Pons (tissue), 1 donor: ENCODE measurements around the gene NOP16.

ENCODE experiments used
- DNase-seq: peaks from one replicate; pipeline ENCODE4 v3.0.0-alpha.2; 2016; ENCODE audit warnings: low spot score

NOP16 gene

DNA sequence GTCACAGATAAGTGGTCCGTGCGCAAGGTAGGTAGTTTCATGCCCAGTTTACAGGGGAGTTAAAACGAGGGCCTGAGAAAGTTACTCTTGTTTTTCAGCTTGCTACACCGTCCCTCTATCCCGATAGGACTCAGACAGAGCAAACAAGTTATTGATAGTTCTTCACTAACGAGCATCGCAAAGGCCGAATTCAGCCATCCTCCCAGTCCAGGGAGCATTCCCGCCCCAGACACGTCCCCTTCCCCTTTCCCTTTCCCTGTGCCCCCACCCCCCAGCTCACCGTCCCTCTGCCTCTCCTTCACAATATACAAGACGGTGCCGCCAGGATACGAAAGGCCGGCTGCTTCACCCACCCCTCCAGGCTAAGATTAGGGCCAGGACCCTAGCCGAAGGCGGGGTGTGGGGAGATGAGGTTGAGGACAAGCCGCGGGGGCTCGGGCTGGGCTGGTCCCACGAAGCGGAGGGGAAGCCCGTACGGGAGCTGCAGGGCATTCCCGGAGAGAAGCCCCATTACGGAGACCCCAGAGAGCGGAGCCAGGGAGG lies 27.4 kb downstream of the NOP16 start:
- no peak for DNase-seq

DNA sequence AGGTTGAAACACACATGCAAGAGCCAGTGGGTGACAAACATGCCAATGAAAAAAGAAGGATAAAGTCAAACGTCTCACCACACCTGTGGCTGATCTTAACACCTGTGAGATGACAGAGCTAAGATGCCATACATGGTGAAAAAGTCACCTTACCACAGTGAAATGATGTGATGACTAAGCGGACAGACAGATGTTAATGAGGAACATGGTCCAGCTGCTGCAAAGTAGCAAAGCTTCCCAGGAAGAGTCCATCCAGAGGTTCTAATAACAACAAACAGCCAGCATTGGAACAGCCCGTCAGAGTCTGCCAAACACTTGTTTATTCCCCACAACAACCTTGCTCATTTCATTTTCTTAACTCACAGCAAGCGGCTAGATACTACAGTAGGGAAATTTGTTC lies 28.7 kb downstream of the NOP16 start:
- no peak for DNase-seq

DNA sequence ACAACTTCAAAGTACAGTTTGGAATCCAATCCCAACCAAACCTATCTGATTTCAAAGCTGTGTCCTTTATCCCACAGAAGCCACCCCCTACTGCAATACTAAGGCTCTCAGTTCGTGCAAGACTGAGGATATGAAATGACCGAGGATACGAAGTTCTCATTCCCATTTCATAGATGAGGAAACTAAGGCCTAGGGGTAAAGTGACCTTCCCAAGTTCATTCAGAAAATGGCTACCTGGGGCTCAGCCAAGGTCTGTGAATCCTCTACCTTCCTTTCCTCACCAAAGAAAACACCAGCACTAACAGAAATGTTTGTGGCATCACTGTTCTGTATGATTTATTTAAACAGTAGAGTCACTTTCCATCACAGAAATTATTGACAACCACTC lies 32.2 kb downstream of the NOP16 start:
- DNase-seq, result no peak

DNA sequence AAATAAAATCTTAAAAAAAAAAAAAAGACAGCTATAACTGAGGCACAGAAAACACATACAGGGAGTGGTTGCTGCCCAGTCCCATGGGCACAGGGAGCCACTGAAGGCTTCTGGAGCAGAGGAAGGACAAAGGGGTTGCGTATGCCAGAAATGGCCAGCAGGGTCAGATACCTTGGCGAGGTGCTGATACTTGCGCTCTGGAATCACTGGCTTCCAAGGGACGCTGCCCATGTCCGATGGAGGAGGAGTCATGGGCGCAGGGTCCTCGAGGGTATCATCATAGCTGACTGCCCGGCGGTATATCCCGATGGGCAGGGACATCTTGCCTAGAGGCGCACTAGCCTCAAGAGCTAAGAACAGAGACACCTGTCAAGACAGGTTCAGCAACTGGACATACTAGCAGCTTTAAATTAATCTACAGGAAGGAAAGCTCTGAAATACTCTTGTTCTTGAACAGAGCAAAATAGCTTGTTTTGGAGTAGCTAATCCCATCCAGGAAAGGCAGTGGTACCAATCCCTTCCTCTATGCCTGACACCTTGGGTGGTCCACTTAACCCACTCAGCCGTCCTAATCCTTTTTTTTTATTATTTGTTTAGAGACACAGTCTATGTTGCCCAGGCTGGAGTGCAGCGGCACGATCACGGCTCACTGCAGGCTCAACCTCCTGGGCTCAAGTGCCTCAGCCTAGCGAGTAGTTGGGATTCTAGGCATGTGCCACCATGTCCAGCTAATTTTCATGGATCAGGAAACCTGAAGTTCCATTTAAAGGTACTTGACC lies 32.8 kb downstream of the NOP16 start:
- DNase-seq, result no peak

DNA sequence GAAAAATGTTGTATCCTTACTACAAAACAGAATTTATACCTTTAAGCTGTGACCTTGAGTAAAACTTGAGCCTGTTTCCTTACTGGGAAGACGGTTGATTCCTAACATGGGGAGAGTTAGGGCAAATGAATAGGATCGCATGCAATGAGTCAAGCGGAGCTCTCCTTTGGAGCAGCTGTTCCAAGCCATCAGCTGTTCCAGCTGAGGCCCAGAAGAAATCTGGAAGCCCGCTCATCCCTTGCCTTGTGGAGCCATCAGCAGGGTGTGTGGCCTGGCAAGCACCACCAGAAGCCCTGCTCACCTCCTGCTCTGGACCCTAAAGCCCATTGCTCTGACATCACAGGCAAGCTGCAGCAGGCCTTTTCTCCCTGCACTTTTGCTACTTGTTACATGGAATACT lies 34.9 kb downstream of the NOP16 start:
- DNase-seq, result no peak

DNA sequence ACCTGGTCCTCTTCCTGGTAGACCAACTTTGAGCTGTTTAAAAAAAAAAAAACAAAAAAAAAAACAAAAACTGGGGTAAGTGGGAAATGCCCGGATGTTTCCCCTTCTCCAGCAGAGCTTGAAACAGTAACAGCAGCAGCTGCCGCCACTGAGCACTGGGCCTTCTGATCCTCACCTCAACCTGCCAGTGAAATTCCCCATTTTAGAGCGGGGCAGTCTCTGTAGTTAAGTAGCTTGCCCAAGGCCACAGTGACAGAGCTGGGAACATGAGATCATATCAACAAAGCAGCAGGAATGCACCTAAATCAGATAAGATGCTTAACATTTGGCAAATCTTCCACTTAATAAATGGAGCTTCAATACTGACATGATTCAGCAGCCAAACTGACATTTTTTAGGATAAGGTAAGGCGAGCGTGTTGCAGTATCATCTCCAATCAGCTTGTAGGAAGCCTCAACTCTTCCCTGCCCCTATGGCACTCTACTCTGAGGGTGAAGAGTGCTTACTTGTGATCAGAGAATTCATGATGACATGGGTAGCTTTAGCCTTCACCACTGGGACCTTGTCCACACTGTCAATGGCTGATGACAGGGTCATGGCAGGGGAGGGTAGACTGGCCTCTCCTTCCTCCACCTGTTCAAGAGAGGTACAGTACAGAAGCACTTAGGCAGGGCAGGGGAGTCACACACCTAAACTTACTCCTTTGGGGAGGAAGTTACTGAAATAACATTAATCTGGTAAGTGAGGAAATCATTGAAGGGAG lies 36.1 kb downstream of the NOP16 start:
- DNase-seq, result no peak

DNA sequence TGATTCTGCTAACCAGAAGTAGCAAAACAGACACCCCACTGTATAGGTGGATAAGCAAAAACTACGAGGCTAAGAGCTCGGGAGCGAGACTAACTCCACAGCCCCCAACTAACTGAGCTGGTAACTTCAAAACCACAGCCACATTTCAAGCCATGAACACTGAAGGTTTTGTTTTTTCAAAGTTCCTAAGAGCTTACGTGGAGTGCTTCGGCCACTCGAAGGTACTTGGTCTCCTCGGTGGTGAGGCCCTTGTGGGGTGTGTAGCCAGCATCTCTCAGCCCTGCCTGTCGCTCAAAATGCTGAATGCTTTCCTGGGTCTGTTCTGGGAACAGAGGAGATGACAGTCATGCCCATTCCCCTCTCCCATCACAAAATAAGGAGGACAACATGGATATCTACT lies 38.0 kb downstream of the NOP16 start:
- no peak for DNase-seq

DNA sequence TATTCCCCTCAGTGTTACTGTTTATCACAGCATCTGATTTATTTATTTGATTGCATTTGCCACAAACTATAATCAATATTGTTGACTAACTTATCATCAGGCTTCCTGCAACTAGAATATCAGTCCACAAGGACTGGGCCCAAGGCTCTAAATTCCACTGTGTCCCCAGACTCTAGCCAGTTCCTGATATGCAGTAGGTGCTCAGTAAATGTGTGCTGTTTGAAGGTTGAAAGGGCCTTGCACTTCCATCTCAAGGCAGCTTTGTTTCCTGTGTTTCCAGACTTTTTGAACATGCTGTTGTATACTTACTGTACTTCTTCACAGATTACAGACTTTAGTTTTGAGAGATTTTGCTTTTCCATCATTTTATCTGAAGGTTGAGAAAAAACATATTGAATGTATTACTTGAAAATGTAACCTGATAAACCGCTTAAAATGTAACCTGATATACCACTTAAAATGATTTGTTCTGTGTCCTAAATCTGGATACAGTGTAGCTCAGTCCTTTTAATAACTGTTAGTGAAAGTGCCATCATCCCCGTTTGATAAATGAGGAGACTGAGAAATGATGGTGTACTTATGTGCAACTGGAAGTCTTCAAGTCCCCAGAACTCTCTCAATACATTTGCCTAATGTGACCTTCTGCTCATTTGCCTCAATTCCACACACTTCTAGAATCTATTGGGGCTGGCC lies 45.5 kb downstream of the NOP16 start:
- DNase-seq, result no peak

DNA sequence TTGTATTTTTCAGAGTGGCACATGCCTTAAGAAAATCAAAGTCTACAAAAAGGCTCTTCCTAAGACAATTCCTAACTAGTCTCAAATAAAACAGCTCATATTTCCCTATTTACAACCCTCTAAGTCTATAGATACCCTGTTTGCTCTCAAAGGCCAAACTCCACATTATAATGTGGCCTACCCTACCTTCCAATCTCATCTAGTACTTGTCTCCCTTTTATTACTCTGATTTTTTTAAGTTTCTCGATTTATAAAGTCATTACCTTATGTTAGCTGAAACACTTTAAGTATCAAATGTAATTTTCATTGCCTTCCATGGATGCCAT lies 46.3 kb downstream of the NOP16 start:
- no peak for DNase-seq

DNA sequence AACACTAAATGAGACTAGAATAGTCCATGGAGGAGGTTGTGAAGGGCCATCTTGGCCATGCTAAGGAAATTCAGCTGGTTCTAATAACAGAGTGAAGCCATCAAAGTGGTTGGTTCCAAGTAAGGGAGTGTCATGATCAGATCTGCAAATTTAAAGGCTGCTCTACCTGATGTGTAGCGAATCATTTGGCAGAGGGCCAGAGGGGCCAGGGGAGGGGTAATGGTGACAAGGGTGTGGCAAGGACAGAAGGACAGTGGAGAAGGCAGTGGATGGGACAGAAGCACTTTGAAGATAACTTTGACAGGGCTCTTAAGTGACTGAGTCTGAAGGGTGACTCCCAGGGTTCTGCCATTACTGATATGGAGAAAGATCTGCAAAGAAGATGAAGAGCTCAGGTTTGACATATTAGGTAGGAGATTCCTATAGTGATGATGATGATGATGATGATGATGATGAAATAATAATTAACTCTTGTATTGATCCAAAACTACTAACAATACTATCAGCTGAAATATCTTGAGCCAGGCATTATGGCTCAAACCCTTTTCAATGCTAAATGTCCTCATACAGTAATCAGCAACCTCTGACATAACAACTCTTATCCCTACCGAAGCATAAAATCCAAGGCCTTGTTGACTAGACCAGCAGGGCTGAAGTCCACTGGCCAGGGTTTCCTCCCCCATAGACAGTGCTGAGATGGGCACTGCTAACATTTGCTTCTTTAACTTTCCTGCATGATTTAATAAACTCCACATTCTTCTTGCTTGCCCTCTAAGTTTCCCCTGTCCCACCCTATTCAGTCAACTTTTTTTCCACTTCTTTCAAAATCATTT lies 46.9 kb downstream of the NOP16 start:
- DNase-seq, result no peak

DNA sequence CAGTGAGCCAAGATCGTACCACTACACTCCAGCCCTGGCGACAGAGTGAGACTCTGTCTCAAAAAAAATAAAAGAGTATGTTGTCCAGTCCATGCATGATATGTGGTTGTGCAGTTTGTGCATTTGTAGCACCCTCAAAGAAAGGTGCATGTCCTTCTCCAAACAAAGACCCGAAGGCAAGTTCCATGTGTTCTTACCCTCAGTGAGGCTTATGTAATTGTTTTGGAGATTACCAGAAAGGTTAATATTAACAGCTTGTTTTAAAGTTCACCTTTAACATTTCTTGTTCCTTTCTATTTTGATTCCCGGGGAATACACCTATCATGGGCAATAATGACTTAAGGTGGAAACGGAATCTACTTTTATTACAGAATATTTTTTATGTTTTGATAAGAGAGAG lies 49.1 kb downstream of the NOP16 start:
- DNase-seq, result no peak

DNA sequence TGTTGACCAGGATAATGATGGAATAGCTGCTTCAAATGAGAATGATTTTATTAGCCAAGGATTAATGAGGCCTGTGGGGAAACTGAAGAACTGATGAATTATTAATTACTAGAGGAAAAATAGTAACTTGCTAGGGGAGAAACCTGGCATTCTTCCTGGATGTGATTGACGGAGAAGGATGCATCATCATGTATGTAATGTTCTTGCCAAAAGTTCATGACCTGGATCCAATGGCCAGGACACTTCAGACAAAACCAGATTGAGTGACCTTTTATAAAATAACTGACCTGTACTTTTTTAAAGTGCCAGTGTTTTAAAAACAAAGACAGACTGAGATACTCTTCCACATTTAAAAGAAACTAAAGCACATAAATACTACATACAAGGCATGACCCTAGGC lies 50.5 kb downstream of the NOP16 start:
- DNase-seq, result no peak

DNA sequence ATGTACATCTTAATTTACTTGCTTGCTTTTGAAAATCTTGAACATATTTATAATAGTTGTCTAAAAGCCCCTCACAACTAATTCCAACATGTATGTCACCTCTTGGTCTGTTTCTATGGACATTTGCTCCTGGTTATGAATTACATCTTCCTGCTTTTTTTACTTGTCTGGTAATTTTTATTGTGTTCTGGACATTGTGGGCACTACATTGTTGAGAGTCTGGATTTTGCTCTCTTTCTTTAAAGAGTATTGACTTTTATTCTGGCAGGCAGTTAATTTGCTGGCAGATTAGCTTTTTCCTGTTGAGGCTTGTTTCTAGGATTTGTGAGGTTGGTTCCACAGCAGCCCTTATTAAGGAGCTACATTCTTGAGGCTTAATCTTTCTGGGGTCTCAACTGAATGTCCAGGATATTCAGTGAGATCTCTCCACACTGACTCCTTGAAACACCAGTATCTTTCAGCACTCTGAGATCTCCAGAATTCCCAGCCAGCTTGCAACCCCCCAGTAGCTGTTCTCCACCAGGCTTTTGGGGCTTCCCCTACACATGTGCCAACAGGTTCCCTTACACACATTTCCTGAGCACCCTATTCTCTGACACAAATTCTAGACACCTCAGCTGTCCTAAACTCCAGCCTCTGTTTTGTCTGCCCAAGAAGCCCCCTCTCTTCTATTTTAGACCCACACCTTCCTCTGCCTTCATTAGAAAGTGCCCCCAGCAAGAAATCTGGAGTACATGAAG lies 54.2 kb downstream of the NOP16 start:
- no peak for DNase-seq
